ENCODE measurements around the gene FTO.

DNA sequence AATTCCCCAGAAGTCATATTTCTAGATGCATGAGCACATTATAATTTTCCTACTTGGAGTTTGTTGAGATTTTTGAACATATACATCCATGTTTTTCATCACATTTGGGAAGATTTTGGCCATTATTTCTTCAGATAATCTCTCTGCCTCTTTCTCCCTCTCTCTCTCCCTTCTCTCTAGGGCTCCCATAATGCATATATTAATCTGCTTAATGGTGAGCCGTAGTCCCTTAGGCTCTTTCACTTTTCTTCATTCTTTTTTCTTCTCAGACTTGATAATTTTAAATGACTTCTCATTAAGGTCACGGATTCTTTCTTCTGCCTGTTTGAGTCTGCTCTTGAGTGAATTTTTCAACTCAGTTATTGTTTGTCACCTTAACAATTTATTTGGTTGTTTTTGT, 481.1 kb downstream of the FTO start:
- TF ChIP-seq, protein P1, sequence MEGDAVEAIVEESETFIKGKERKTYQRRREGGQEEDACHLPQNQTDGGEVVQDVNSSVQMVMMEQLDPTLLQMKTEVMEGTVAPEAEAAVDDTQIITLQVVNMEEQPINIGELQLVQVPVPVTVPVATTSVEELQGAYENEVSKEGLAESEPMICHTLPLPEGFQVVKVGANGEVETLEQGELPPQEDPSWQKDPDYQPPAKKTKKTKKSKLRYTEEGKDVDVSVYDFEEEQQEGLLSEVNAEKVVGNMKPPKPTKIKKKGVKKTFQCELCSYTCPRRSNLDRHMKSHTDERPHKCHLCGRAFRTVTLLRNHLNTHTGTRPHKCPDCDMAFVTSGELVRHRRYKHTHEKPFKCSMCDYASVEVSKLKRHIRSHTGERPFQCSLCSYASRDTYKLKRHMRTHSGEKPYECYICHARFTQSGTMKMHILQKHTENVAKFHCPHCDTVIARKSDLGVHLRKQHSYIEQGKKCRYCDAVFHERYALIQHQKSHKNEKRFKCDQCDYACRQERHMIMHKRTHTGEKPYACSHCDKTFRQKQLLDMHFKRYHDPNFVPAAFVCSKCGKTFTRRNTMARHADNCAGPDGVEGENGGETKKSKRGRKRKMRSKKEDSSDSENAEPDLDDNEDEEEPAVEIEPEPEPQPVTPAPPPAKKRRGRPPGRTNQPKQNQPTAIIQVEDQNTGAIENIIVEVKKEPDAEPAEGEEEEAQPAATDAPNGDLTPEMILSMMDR (IDR thresholded peaks at IDR 0.05 in 4 of 5, conservative IDR thresholded peaks at IDR 0.05 in 1 of 5) = no peak
- TF ChIP-seq POLR2A (IDR thresholded peaks at IDR 0.05) = no peak

All from gastrocnemius medialis (tissue), 4 donors.